Mucosa of stomach (tissue), 1 donor: ENCODE data around the gene MPP7.

Experiments used
- H3K27me3 ChIP-seq: one replicate; pipeline ENCODE4 v1.7.0; 2013; ENCODE audit warnings: mild to moderate bottlenecking, low read length; ENCODE audit not compliant: control insufficient read depth, insufficient read depth
- H3K36me3 ChIP-seq: one replicate; pipeline ENCODE4 v1.7.0; 2013; ENCODE audit warnings: low read length; ENCODE audit not compliant: control insufficient read depth, insufficient read depth
- H3K4me1 ChIP-seq: one replicate; pipeline ENCODE4 v1.7.0; 2013; ENCODE audit warnings: mild to moderate bottlenecking, low read length; ENCODE audit not compliant: control insufficient read depth, insufficient read depth
- H3K4me3 ChIP-seq: one replicate; pipeline ENCODE4 v1.7.0; 2013; ENCODE audit warnings: low read length
- H3K9ac ChIP-seq: one replicate; pipeline ENCODE4 v1.7.0; 2013; ENCODE audit warnings: mild to moderate bottlenecking, low read length, moderate library complexity
- H3K9me3 ChIP-seq: one replicate; pipeline ENCODE4 v1.7.0; 2013; ENCODE audit warnings: mild to moderate bottlenecking, low read length, moderate library complexity; ENCODE audit not compliant: control insufficient read depth
- donor health status: Pancreatic carcinoma.

MPP7 gene

GRCh38 chr10:28254290-28254985 lies 48.4 kb downstream of the MPP7 start:
- Histone ChIP-seq H3K4me3 (no peak overlapping the region), H3K9me3 (no peaks in the 10 kb centered on the region), H3K9ac (no peak overlapping the region), H3K27me3 (no peaks in the 10 kb centered on the region), H3K36me3 (no peaks in the 10 kb centered on the region), H3K4me1 (peaks cover 12% of the 10 kb centered on the region)

GRCh38 chr10:28253169-28253785 lies 49.6 kb downstream of the MPP7 start:
- Histone ChIP-seq H3K36me3 (no peaks in the 10 kb centered on the region), H3K9me3 (no peaks in the 10 kb centered on the region), H3K9ac (no peak overlapping the region), H3K4me1 (peaks cover 12% of the 10 kb centered on the region), H3K27me3 (no peaks in the 10 kb centered on the region), H3K4me3 (no peak overlapping the region)
